ENCODE results near the gene GPR65.

GRCh38 chr14:88029500-88029899 is 24.6 kb downstream of the GPR65 start:
- TF ChIP-seq, protein P1, sequence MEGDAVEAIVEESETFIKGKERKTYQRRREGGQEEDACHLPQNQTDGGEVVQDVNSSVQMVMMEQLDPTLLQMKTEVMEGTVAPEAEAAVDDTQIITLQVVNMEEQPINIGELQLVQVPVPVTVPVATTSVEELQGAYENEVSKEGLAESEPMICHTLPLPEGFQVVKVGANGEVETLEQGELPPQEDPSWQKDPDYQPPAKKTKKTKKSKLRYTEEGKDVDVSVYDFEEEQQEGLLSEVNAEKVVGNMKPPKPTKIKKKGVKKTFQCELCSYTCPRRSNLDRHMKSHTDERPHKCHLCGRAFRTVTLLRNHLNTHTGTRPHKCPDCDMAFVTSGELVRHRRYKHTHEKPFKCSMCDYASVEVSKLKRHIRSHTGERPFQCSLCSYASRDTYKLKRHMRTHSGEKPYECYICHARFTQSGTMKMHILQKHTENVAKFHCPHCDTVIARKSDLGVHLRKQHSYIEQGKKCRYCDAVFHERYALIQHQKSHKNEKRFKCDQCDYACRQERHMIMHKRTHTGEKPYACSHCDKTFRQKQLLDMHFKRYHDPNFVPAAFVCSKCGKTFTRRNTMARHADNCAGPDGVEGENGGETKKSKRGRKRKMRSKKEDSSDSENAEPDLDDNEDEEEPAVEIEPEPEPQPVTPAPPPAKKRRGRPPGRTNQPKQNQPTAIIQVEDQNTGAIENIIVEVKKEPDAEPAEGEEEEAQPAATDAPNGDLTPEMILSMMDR (IDR thresholded peaks at IDR 0.05; ENCODE audit: low read length) = no peak
- TF ChIP-seq EZH2 (optimal IDR thresholded peaks at IDR 0.05; ENCODE audit: low read depth, low read length) (no peak), EZH2phosphoT487 (IDR thresholded peaks at IDR 0.05; ENCODE audit: low read length) (no peak)
